ENCODE data around the gene AP2A2.

DNA sequence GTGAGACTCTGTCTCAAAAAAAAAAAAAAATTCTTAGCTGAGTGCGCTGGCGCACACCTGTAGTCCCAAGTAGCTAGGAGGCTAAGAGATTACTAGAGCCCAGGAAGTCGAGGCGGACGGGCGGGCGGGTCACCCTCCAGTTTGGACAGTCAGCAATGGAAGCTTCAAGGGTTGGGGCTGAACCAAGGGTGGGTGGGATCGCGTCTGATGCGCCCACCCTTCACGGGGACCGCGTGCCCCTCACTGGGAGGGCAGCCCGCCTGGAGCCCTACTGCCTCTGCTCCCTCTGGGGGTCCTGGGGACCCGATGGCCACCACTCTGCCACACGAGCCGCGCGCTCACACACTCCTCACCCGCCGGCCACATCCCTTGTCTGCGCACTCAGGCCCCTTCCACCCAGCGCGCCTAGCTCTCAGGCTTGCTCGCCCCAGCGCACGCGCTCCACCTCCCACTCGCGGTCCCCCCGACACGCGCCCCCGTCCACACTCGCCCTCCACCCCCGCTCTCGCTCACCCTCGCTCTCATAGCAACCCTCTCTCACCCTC lies 15.6 kb upstream of the AP2A2 start:
- TF ChIP-seq, protein P1, sequence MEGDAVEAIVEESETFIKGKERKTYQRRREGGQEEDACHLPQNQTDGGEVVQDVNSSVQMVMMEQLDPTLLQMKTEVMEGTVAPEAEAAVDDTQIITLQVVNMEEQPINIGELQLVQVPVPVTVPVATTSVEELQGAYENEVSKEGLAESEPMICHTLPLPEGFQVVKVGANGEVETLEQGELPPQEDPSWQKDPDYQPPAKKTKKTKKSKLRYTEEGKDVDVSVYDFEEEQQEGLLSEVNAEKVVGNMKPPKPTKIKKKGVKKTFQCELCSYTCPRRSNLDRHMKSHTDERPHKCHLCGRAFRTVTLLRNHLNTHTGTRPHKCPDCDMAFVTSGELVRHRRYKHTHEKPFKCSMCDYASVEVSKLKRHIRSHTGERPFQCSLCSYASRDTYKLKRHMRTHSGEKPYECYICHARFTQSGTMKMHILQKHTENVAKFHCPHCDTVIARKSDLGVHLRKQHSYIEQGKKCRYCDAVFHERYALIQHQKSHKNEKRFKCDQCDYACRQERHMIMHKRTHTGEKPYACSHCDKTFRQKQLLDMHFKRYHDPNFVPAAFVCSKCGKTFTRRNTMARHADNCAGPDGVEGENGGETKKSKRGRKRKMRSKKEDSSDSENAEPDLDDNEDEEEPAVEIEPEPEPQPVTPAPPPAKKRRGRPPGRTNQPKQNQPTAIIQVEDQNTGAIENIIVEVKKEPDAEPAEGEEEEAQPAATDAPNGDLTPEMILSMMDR (IDR thresholded peaks at IDR 0.05 in 8 of 11, conservative IDR thresholded peaks at IDR 0.05 in 3 of 11), result no peak
- no peak for TF ChIP-seq POLR2A (IDR thresholded peaks at IDR 0.05)
